ENCODE measurements around the gene EBF3. TPM values are rescaled to one million over a fixed set of nuclear protein-coding genes. Genes with fewer than 3 reads are reported as not detected.
A peak's percentile ranks its signal among the peaks of the same experiment; 100 is the strongest.

Gene EBF3
- total RNA-seq, 1 donor from 2014 or later, result 544 TPM

DNA sequence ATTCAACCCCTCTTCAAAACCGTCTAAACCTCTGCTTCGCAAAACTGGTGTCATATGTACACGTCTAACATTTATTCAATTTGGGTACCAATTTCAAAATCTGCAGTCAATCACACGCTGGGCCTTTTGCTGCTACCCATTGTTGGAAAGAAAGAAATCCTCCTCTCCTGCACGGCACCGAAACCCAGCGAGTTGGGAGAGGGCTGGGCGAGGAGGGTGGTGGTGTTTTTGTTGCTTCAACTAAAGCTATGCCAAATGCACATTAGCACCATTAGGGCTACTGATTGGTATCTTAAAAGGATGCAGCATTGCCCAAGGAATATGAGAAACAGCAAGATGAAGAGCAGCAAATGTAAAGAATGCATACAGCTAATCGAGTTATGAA is 7.8 kb downstream of the EBF3 start:
- TF ChIP-seq, protein P1, sequence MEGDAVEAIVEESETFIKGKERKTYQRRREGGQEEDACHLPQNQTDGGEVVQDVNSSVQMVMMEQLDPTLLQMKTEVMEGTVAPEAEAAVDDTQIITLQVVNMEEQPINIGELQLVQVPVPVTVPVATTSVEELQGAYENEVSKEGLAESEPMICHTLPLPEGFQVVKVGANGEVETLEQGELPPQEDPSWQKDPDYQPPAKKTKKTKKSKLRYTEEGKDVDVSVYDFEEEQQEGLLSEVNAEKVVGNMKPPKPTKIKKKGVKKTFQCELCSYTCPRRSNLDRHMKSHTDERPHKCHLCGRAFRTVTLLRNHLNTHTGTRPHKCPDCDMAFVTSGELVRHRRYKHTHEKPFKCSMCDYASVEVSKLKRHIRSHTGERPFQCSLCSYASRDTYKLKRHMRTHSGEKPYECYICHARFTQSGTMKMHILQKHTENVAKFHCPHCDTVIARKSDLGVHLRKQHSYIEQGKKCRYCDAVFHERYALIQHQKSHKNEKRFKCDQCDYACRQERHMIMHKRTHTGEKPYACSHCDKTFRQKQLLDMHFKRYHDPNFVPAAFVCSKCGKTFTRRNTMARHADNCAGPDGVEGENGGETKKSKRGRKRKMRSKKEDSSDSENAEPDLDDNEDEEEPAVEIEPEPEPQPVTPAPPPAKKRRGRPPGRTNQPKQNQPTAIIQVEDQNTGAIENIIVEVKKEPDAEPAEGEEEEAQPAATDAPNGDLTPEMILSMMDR (IDR thresholded peaks at IDR 0.05; ENCODE audit: partially characterized antibody, unreplicated experiment), result no peak
- Mint-ChIP-seq H3K9me3 (ENCODE audit: unreplicated experiment) (peaks cover 42% of the 10 kb centered on the region), H3K27me3 (ENCODE audit: unreplicated experiment) (peaks cover 34% of the 10 kb centered on the region), H3K36me3 (ENCODE audit: unreplicated experiment) (peaks cover 26% of the 10 kb centered on the region), H3K27ac (ENCODE audit: unreplicated experiment) (peak overlapping the region; percentile 99), H3K4me1 (ENCODE audit: low read depth, unreplicated experiment) (peaks cover 31% of the 10 kb centered on the region), H3K4me3 (ENCODE audit: unreplicated experiment) (peak overlapping the region; percentile 92)
- DNase-seq, result peak; percentile 24

GRCh38 chr10:129955601-129956285 is 8.3 kb downstream of the EBF3 start:
- peak overlapping the region; percentile 99 for H3K27ac Mint-ChIP-seq (ENCODE audit: unreplicated experiment)
- peak overlapping the region; percentile 92 for H3K4me3 Mint-ChIP-seq (ENCODE audit: unreplicated experiment)
- peaks cover 36% of the 10 kb centered on the region for H3K4me1 Mint-ChIP-seq (ENCODE audit: low read depth, unreplicated experiment)
- no peak for DNase-seq
- peaks cover 33% of the 10 kb centered on the region for H3K27me3 Mint-ChIP-seq (ENCODE audit: unreplicated experiment)
- peaks cover 42% of the 10 kb centered on the region for H3K9me3 Mint-ChIP-seq (ENCODE audit: unreplicated experiment)
- H3K36me3 Mint-ChIP-seq (ENCODE audit: unreplicated experiment), result peaks cover 23% of the 10 kb centered on the region
- TF ChIP-seq, protein P1 (IDR thresholded peaks at IDR 0.05; ENCODE audit: partially characterized antibody, unreplicated experiment), result no peak

DNA sequence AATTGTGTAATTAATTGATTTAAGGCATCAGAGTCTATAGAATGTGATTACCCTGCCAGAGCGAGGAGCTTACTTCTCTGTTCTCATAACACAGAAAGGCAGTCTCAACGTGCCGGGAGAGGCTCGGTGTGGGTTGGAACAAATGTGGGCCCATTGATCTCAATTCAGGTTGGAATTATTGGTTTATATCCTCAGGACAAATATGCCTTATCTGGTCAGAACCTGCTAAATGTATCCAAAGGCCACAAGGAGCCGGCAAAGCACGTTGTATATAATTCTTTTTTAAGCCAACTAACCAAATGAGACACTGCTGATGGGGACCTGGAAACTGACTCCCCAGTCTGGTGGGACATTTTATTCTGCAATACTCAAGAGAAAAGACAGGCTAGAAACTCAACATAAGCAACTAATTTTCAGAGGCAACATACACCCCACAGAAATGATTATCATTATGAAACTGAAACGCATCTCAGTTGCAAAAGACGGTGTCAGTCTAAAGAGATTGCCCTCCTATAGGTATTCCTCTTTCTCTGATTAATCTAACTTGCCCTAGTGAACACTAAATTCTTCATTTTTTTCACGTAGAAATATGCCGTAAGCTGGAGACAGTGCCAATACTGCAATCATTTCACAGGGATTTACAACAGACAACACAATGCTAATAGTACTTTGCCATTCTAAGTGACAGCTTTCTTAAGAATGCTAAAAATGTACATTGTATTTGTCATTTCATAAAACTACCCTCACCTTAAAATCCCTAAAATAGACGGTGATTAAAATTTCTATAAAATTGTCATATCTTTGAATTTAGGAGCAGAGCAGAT is 9.4 kb downstream of the EBF3 start:
- H3K9me3 Mint-ChIP-seq (ENCODE audit: unreplicated experiment), result peaks cover 37% of the 10 kb centered on the region
- TF ChIP-seq, protein P1 (IDR thresholded peaks at IDR 0.05; ENCODE audit: partially characterized antibody, unreplicated experiment), result no peak
- peaks cover 16% of the 10 kb centered on the region for H3K36me3 Mint-ChIP-seq (ENCODE audit: unreplicated experiment)
- no peak for DNase-seq
- peaks cover 44% of the 10 kb centered on the region for H3K4me1 Mint-ChIP-seq (ENCODE audit: low read depth, unreplicated experiment)
- peaks cover 25% of the 10 kb centered on the region for H3K27me3 Mint-ChIP-seq (ENCODE audit: unreplicated experiment)
- H3K27ac Mint-ChIP-seq (ENCODE audit: unreplicated experiment), result peak overlapping the region; percentile 99
- peak overlapping the region; percentile 92 for H3K4me3 Mint-ChIP-seq (ENCODE audit: unreplicated experiment)

GRCh38 chr10:129953119-129954051 is 10.7 kb downstream of the EBF3 start:
- peaks cover 28% of the 10 kb centered on the region for H3K27me3 Mint-ChIP-seq (ENCODE audit: unreplicated experiment)
- H3K9me3 Mint-ChIP-seq (ENCODE audit: unreplicated experiment), result peaks cover 35% of the 10 kb centered on the region
- peak overlapping the region; percentile 92 for H3K4me3 Mint-ChIP-seq (ENCODE audit: unreplicated experiment)
- TF ChIP-seq, protein P1 (IDR thresholded peaks at IDR 0.05; ENCODE audit: partially characterized antibody, unreplicated experiment), result no peak
- peaks cover 52% of the 10 kb centered on the region for H3K4me1 Mint-ChIP-seq (ENCODE audit: low read depth, unreplicated experiment)
- H3K27ac Mint-ChIP-seq (ENCODE audit: unreplicated experiment), result peak overlapping the region; percentile 99
- H3K36me3 Mint-ChIP-seq (ENCODE audit: unreplicated experiment), result peaks cover 16% of the 10 kb centered on the region
- peak; percentile 16 for DNase-seq

Measured in glutamatergic neuron (in vitro differentiated cells).